HepG2 (cell line): ENCODE measurements around the gene CPEB4. TPM values are rescaled to one million over a fixed set of nuclear protein-coding genes. Genes with fewer than 3 reads are reported as not detected.

ENCODE experiments used
- ATAC-seq: fragments of 200-7000 bp; cut with Tn5 transposase; 3 replicates; pipeline ENCODE4 v1.9.1; 2020; ENCODE audit warnings: mild to moderate bottlenecking, moderate library complexity
- BruUV-seq: library from RNA; stranded (reverse); fragments of 400-500 nt; replicated peaks from 2 replicates; lab custom pipeline; 2021; lab: Mats Ljungman, UMichigan
- CTCF ChIA-PET: fragments of 300-600 bp; formaldehyde crosslinking; extraction: SDS; loops from one replicate; lab custom pipeline; 2021; ENCODE audit warnings: low total read pairs, inconsistent platforms, low intra/inter-chr PET ratio; lab: Yijun Ruan, JAX
- POLR2A ChIA-PET: fragments of 350-600 bp; sonication (Branson Sonifier 250); formaldehyde crosslinking; loops from one replicate; lab custom pipeline; 2020; ENCODE audit warnings: antibody characterized with exemption, inconsistent platforms; lab: Yijun Ruan, JAX
- DNase-seq: peaks from one replicate; pipeline ENCODE4 v3.0.0-alpha.2; 2015; ENCODE audit warnings: low spot score
- FAIRE-seq: peaks from 3 replicates; lab custom pipeline; 2011; peaks lifted over from hg19 to GRCh38; lab: Jason Lieb, UNC
- H2AFZ ChIP-seq: one replicate; pipeline ENCODE4 v1.6.1; 2011; ENCODE audit warnings: low read length, inconsistent platforms
- H3K27ac ChIP-seq: fragments of 300-600 bp; 3 replicates; pipeline ENCODE4 v1.8.0; 2011; ENCODE audit warnings: mixed run types, mild to moderate bottlenecking, mixed read lengths, low read length, inconsistent platforms; ENCODE audit not compliant: insufficient read depth; ENCODE audit errors: extremely low read length
- H3K27me3 ChIP-seq, 2 experiments: fragments of 200-600 bp in 1 of 2; 2 replicates in 1 of 2; 3 replicates in 1 of 2; pipeline versions ENCODE4 v1.6.0 to v1.8.0; 2011; ENCODE audit warnings: low read length in 2 of 2, mild to moderate bottlenecking in 2 of 2, moderate library complexity in 2 of 2, inconsistent platforms in 1 of 2; ENCODE audit not compliant: insufficient read depth in 2 of 2, control insufficient read depth in 1 of 2
- H3K36me3 ChIP-seq, 2 experiments: fragments of 200-600 bp in 1 of 2; replicated peaks in 1 of 2; 2 replicates in 1 of 2; 3 replicates in 1 of 2; pipeline versions ENCODE4 v1.5.1 to v1.8.0; 2011; ENCODE audit warnings: low read length in 2 of 2, inconsistent platforms in 1 of 2; ENCODE audit not compliant: insufficient read depth in 2 of 2, control insufficient read depth in 1 of 2
- H3K4me1 ChIP-seq: 2 replicates; pipeline ENCODE4 v1.5.1; 2012; ENCODE audit warnings: low read length, inconsistent platforms; ENCODE audit not compliant: insufficient read depth
- H3K4me2 ChIP-seq: 2 replicates; pipeline ENCODE4 v1.6.0; 2011; ENCODE audit warnings: low read depth, low read length, inconsistent platforms
- H3K4me3 ChIP-seq, 3 experiments: fragments of 200-600 bp in 1 of 3; sonication (generic), shearing (Covaris generic) in 1 of 3; replicated peaks in 1 of 3; 2 replicates each; pipeline ENCODE4 v1.5.1; 2011 to 2016; ENCODE audit warnings: low read length in 3 of 3, inconsistent platforms in 2 of 3, low read depth in 2 of 3, mild to moderate bottlenecking in 2 of 3, control low read depth in 1 of 3, mixed read lengths in 1 of 3; ENCODE audit not compliant: insufficient read depth in 1 of 3
- H3K79me2 ChIP-seq: one replicate; pipeline ENCODE4 v1.6.1; 2011; ENCODE audit warnings: low read length, inconsistent platforms; ENCODE audit not compliant: insufficient read depth
- H3K9ac ChIP-seq: 2 replicates; pipeline ENCODE4 v1.6.0; 2011; ENCODE audit warnings: mild to moderate bottlenecking, low read depth, low read length, inconsistent platforms; ENCODE audit not compliant: insufficient read depth
- H3K9me3 ChIP-seq: 2 replicates; pipeline ENCODE4 v1.5.1; 2012; ENCODE audit warnings: mild to moderate bottlenecking, low read length
- H4K20me1 ChIP-seq: 2 replicates; pipeline ENCODE4 v1.6.0; 2011; ENCODE audit warnings: inconsistent platforms, mild to moderate bottlenecking, low read length, moderate library complexity; ENCODE audit not compliant: insufficient read depth
- AKAP8 ChIP-seq: sonication (generic); formaldehyde crosslinking; IDR thresholded peaks from 2 replicates; pipeline ENCODE4 v1.5.1; 2020; ENCODE audit warnings: mild to moderate bottlenecking, missing genetic modification reagents
- CCAR2 ChIP-seq: fragments of 200-400 bp; formaldehyde crosslinking; optimal IDR thresholded peaks from 2 replicates; pipeline ENCODE3; 2018; ENCODE audit warnings: low read depth, mild to moderate bottlenecking, low read length, moderate library complexity
- ESRRA ChIP-seq: sonication (generic); formaldehyde crosslinking; IDR thresholded peaks from 2 replicates; pipeline ENCODE4 v1.5.1; 2020; ENCODE audit warnings: mild to moderate bottlenecking, low read depth, missing genetic modification reagents
- EZH2 ChIP-seq: conservative IDR thresholded peaks from 2 replicates; pipeline ENCODE4 v1.6.1; 2012; ENCODE audit warnings: mild to moderate bottlenecking, low read depth, low read length, moderate library complexity
- JUND ChIP-seq: sonication (generic); formaldehyde crosslinking; IDR thresholded peaks from 2 replicates; pipeline ENCODE4 v1.8.0; 2022; ENCODE audit warnings: mild to moderate bottlenecking, missing genetic modification reagents
- MED13 ChIP-seq: sonication (generic); formaldehyde crosslinking; IDR thresholded peaks from 2 replicates; pipeline ENCODE4 v1.5.0; 2020; ENCODE audit warnings: missing genetic modification reagents
- MNT ChIP-seq: fragments of 450-650 bp; IDR thresholded peaks from 2 replicates; pipeline ENCODE4 v1.6.1; 2016
- MZF1 ChIP-seq: sonication (generic); formaldehyde crosslinking; IDR thresholded peaks from 2 replicates; pipeline ENCODE4 v1.8.1; 2023; ENCODE audit warnings: mild to moderate bottlenecking, missing genetic modification reagents, borderline replicate concordance
- PRDM4 ChIP-seq: sonication (generic); formaldehyde crosslinking; IDR thresholded peaks from 2 replicates; pipeline ENCODE4 v1.9.0; 2021; ENCODE audit warnings: missing genetic modification reagents, borderline replicate concordance
- SALL2 ChIP-seq: sonication (generic); formaldehyde crosslinking; IDR thresholded peaks from 2 replicates; pipeline ENCODE4 v1.8.1; 2023; ENCODE audit warnings: mild to moderate bottlenecking, missing genetic modification reagents, inconsistent platforms
- SCMH1 ChIP-seq: sonication (generic); formaldehyde crosslinking; IDR thresholded peaks from 2 replicates; pipeline ENCODE4 v1.9.0; 2021; ENCODE audit warnings: missing genetic modification reagents, mild to moderate bottlenecking, borderline replicate concordance
- SRF ChIP-seq: IDR thresholded peaks from 2 replicates; pipeline ENCODE4 v1.6.1; 2011; ENCODE audit warnings: mild to moderate bottlenecking, low read depth, low read length, moderate library complexity
- ZFP90 ChIP-seq: sonication (generic); formaldehyde crosslinking; IDR thresholded peaks from 2 replicates; pipeline ENCODE4 v1.8.0; 2022; ENCODE audit warnings: missing genetic modification reagents, mild to moderate bottlenecking, inconsistent platforms, borderline replicate concordance
- ZNF12 ChIP-seq: sonication (generic); formaldehyde crosslinking; IDR thresholded peaks from 2 replicates; pipeline ENCODE4 v1.5.0; 2020; ENCODE audit warnings: missing genetic modification reagents
- ZNF224 ChIP-seq: sonication (generic); formaldehyde crosslinking; IDR thresholded peaks from 2 replicates; pipeline ENCODE4 v1.5.0; 2020; ENCODE audit warnings: mild to moderate bottlenecking, missing genetic modification reagents
- ZNF253 ChIP-seq: sonication (generic); formaldehyde crosslinking; IDR thresholded peaks from 2 replicates; pipeline ENCODE4 v1.8.0; 2022; ENCODE audit warnings: mild to moderate bottlenecking, missing genetic modification reagents, borderline replicate concordance
- ZNF326 ChIP-seq: sonication (generic); formaldehyde crosslinking; IDR thresholded peaks from 2 replicates; pipeline ENCODE4 v1.4.0; 2020; ENCODE audit warnings: missing genetic modification reagents, borderline replicate concordance
- WGBS: methylation state at CpG from one replicate; pipeline ENCODE4 v1.1.6; 2017; ENCODE audit warnings: low lambda C conversion rate; 5-methylcytosine and 5-hydroxymethylcytosine counted together
- in situ Hi-C: cut with HindIII; loops from 2 replicates; pipeline ENCODE4 v1.10.0; 2017; ENCODE audit warnings: low pct_unique_long_range_greater_than_20kb; ENCODE audit not compliant: extremely low pct_ligation_motif_present
- intact Hi-C: fragments of 100-400 bp; cut with micrococcal nuclease; formaldehyde crosslinking; loops from one replicate; pipeline ENCODE4 v1.10.0; 2022; ENCODE audit not compliant: unreplicated experiment
- polyA plus RNA-seq, 8 experiments: library from polyadenylated mRNA; depleted of rRNA in 3 of 8; stranded (reverse) in 7 of 8; unstranded in 1 of 8; fragments of >200 nt; fragmentation: Illumina TruSeq in 4 of 8; extraction: Trizol in 4 of 8; gene quantifications; 2 replicates each; pipeline versions ENCODE4 v1.2.1 to v1.2.3, GENCODE V29; 2011 to 2016; ENCODE audit warnings: low read depth in 4 of 8, missing spikeins in 1 of 8, mixed read lengths in 1 of 8; ENCODE audit not compliant: insufficient read depth in 1 of 8
- total RNA-seq, 5 experiments: library from RNA; depleted of rRNA; stranded (reverse); fragments of >200 nt; fragmentation: Illumina TruSeq; extraction: Trizol; gene quantifications; 2 replicates each; pipeline ENCODE4 v1.2.3, GENCODE V29; 2016; ENCODE audit warnings: low read depth in 1 of 5

CPEB4 gene
- total and polyA plus RNA-seq, 2 of the 13 experiments (the other 11 are each of a cell fraction or from before 2014, with no cell fraction given) = 7.7 to 26.7 TPM

GRCh38 chr5:173902334-173902733 lies 14.2 kb downstream of the CPEB4 start:
- ATAC-seq (no peak), DNase-seq (no peak), FAIRE-seq (no peak)
- H2AFZ ChIP-seq = no peak overlapping the region
- H3K4me3 ChIP-seq = no peak overlapping the region
- CTCF ChIA-PET = no interaction called here
- TF ChIP-seq SALL2 (CRISPR knock-in tag) (no peak), CCAR2 (no peak), MNT (no peak), SCMH1 (CRISPR knock-in tag) (no peak), ZNF253 (CRISPR knock-in tag) (no peak), ZNF12 (CRISPR knock-in tag) (no peak), MED13 (no peak), ZNF224 (CRISPR knock-in tag) (no peak), SRF (no peak), ESRRA (CRISPR knock-in tag) (no peak), EZH2 (no peak), PRDM4 (no peak), AKAP8 (CRISPR knock-in tag) (no peak), ZFP90 (CRISPR knock-in tag) (no peak), MZF1 (no peak), JUND (CRISPR knock-in tag) (no peak), ZNF326 (CRISPR knock-in tag) (no peak)
- BruUV-seq = no TSS peak
- H3K79me2 ChIP-seq = peaks cover 88% of the 10 kb centered on the region
- 97% methylated on average over 1 of the region's 1 CpG for WGBS
- in situ Hi-C loops = no loop called here
- H3K4me1 ChIP-seq = peaks cover 15% of the 10 kb centered on the region; the same call in 1 of the 2 replicates
- H3K4me2 ChIP-seq = no peak overlapping the region
- intact Hi-C loops = no loop called here
- H4K20me1 ChIP-seq = peaks cover 19% of the 10 kb centered on the region; the same call in 1 of the 2 replicates
- no peaks in the 10 kb centered on the region for H3K9me3 ChIP-seq
- H3K36me3 ChIP-seq = no peaks in the 10 kb centered on the region; a peak in 3 of 5 replicates
- POLR2A ChIA-PET = interaction anchor here (1.2 to 1.3 kb wide), 2 partner anchors 10 to 13 kb away, joined by 3 to 5 read pairs; no protein-coding TSS in a partner anchor
- no peak overlapping the region for H3K9ac ChIP-seq
- H3K27ac ChIP-seq = no peak overlapping the region
- H3K27me3 ChIP-seq = no peaks in the 10 kb centered on the region
